ENCODE measurements around the gene PRKCE.
A peak's percentile ranks its signal among the peaks of the same experiment; 100 is the strongest.
"Not testable (repeated sequence)": the region's sequence is repeated elsewhere in the genome, so short reads cannot be mapped to it uniquely, and the experiment has no call there.

PRKCE gene

GRCh38 chr2:45670646-45671045 is 19.2 kb downstream of the PRKCE start:
- DNase-seq, result no peak

GRCh38 chr2:45672138-45672537 is 20.7 kb downstream of the PRKCE start:
- no peak for DNase-seq

- no peak for DNase-seq
These were observed 22.8 kb downstream of the PRKCE start for GRCh38 chr2:45674035-45674816.

GRCh38 chr2:45675263-45675812 is 23.9 kb downstream of the PRKCE start:
- peak; percentile 78 for DNase-seq

GRCh38 chr2:45676088-45676487 is 24.6 kb downstream of the PRKCE start:
- no peak for DNase-seq

- no peak for DNase-seq
These were observed 27.4 kb downstream of the PRKCE start for GRCh38 chr2:45678791-45679348.

- DNase-seq, result no peak
These were observed 29.0 kb downstream of the PRKCE start for GRCh38 chr2:45680351-45680967.

- no peak for DNase-seq
These were observed 30.2 kb downstream of the PRKCE start for GRCh38 chr2:45681675-45682074.

- no peak for DNase-seq
These were observed 31.8 kb downstream of the PRKCE start for GRCh38 chr2:45683292-45683691.

GRCh38 chr2:45684756-45685155 is 33.3 kb downstream of the PRKCE start:
- DNase-seq, result no peak

- DNase-seq, result no peak
These were observed 33.8 kb downstream of the PRKCE start for GRCh38 chr2:45685260-45685659.

GRCh38 chr2:45687964-45688363 is 36.5 kb downstream of the PRKCE start:
- DNase-seq, result no peak

GRCh38 chr2:45688479-45689298 is 37.2 kb downstream of the PRKCE start:
- no peak for DNase-seq

GRCh38 chr2:45690231-45690630 is 38.8 kb downstream of the PRKCE start:
- no peak for DNase-seq

GRCh38 chr2:45691171-45691999 is 39.9 kb downstream of the PRKCE start:
- no peak for DNase-seq

GRCh38 chr2:45692566-45692965 is 41.1 kb downstream of the PRKCE start:
- DNase-seq, result no peak

- DNase-seq, result not testable (repeated sequence)
These were observed 44.1 kb downstream of the PRKCE start for GRCh38 chr2:45695480-45696007.

GRCh38 chr2:45696708-45697107 is 45.2 kb downstream of the PRKCE start:
- no peak for DNase-seq

- no peak for DNase-seq
These were observed 45.7 kb downstream of the PRKCE start for GRCh38 chr2:45697190-45697589.

- DNase-seq, result no peak
These were observed 47.1 kb downstream of the PRKCE start for GRCh38 chr2:45698554-45698953.

- DNase-seq, result no peak
These were observed 47.7 kb downstream of the PRKCE start for GRCh38 chr2:45699032-45699658.

Measured in NCI-H2171 treated with DMSO at 0.1 percent for 48 hours (cell line).